Endothelial cell of umbilical vein (primary cell): ENCODE measurements around the gene FOLR2. TPM values are rescaled to one million over a fixed set of nuclear protein-coding genes. Genes with fewer than 3 reads are reported as not detected.

Experiments used
- BruUV-seq: library from RNA; stranded (reverse); fragments of 400-500 nt; replicated peaks from 2 replicates; lab custom pipeline; 2021; lab: Mats Ljungman, UMichigan
- CTCF ChIA-PET: fragments of 300-600, 350-600 bp; sonication (Branson Sonifier 250); formaldehyde crosslinking; loops from one replicate; lab custom pipeline; 2021; ENCODE audit warnings: antibody characterized with exemption, inconsistent platforms; lab: Charles Lee
- POLR2A ChIA-PET: fragments of 300-600, 350-600 bp; sonication (Branson Sonifier 250); formaldehyde crosslinking; loops from one replicate; lab custom pipeline; 2021; ENCODE audit warnings: antibody characterized with exemption, inconsistent platforms; lab: Charles Lee
- DNase-seq: peaks from one replicate; pipeline ENCODE4 v3.0.0-alpha.2; 2011; ENCODE audit warnings: low read depth, low spot score
- FAIRE-seq: peaks from 2 replicates; lab custom pipeline; 2011; peaks lifted over from hg19 to GRCh38; lab: Jason Lieb, UNC
- H2AFZ ChIP-seq: 2 replicates; pipeline ENCODE4 v1.6.0; 2012; ENCODE audit warnings: low read depth, low read length, control low read depth, inconsistent platforms
- H3K27ac ChIP-seq: 2 replicates; pipeline ENCODE4 v1.5.1; 2011; ENCODE audit warnings: low read depth, mild to moderate bottlenecking, control low read depth, low read length, moderate library complexity; ENCODE audit not compliant: insufficient read depth
- H3K27me3 ChIP-seq, 2 experiments: 2 replicates each; pipeline versions ENCODE4 v1.6.0 to v1.6.1; 2011; ENCODE audit warnings: low read length in 2 of 2, mixed read lengths in 1 of 2; ENCODE audit not compliant: control insufficient read depth in 2 of 2, insufficient read depth in 2 of 2
- H3K36me3 ChIP-seq, 2 experiments: 2 replicates in 1 of 2; 3 replicates in 1 of 2; pipeline ENCODE4 v1.5.1; 2011; ENCODE audit warnings: low read length in 2 of 2, mild to moderate bottlenecking in 1 of 2, moderate library complexity in 1 of 2; ENCODE audit not compliant: control insufficient read depth in 2 of 2, insufficient read depth in 2 of 2; ENCODE audit errors: extremely low read depth in 1 of 2
- H3K4me1 ChIP-seq: 3 replicates; pipeline ENCODE4 v1.5.1; 2011; ENCODE audit warnings: mild to moderate bottlenecking, low read length; ENCODE audit not compliant: control insufficient read depth, insufficient read depth; ENCODE audit errors: extremely low read depth
- H3K4me2 ChIP-seq: 2 replicates; pipeline ENCODE4 v1.6.1; 2011; ENCODE audit warnings: low read length, control low read depth, mixed read lengths; ENCODE audit not compliant: insufficient read depth
- H3K4me3 ChIP-seq, 3 experiments: fragments of 200-600 bp in 1 of 3; sonication (generic), shearing (Covaris generic) in 1 of 3; replicated peaks in 1 of 3; 2 replicates each; pipeline ENCODE4 v1.5.1; 2011 to 2016; ENCODE audit warnings: control low read depth in 3 of 3, low read length in 3 of 3, mild to moderate bottlenecking in 2 of 3, inconsistent platforms in 1 of 3, low read depth in 1 of 3, moderate library complexity in 1 of 3; ENCODE audit not compliant: insufficient read depth in 1 of 3
- H3K79me2 ChIP-seq: 2 replicates; pipeline ENCODE4 v1.6.0; 2012; ENCODE audit warnings: low read length, inconsistent platforms; ENCODE audit not compliant: control insufficient read depth, insufficient read depth
- H3K9ac ChIP-seq: replicated peaks from 2 replicates; pipeline ENCODE3; 2011; ENCODE audit warnings: low read length, control low read depth; ENCODE audit not compliant: insufficient read depth; ENCODE audit errors: extremely low read depth
- H3K9me1 ChIP-seq: replicated peaks from 3 replicates; pipeline ENCODE4 v1.6.0; 2011; ENCODE audit warnings: mild to moderate bottlenecking, low read length; ENCODE audit not compliant: control insufficient read depth, insufficient read depth; ENCODE audit errors: extremely low read depth
- H3K9me3 ChIP-seq: replicated peaks from 2 replicates; pipeline ENCODE4 v1.5.1; 2012; ENCODE audit warnings: low read length, inconsistent platforms; ENCODE audit not compliant: control insufficient read depth, insufficient read depth
- H4K20me1 ChIP-seq: replicated peaks from 2 replicates; pipeline ENCODE3; 2011; ENCODE audit warnings: mild to moderate bottlenecking, low read length; ENCODE audit not compliant: control insufficient read depth, insufficient read depth; ENCODE audit errors: extremely low read depth
- CTCF ChIP-seq, 2 donors: IDR thresholded peaks; 1 replicate in 1 of 2; 2 replicates in 1 of 2; pipeline ENCODE4 v1.5.1; 2011; ENCODE audit warnings: low read length in 2 of 2, mild to moderate bottlenecking in 2 of 2, moderate library complexity in 2 of 2, control low read depth in 1 of 2, inconsistent platforms in 1 of 2, low read depth in 1 of 2; ENCODE audit not compliant: insufficient read depth in 1 of 2; ENCODE audit errors: extremely low read depth in 1 of 2
- EZH2 ChIP-seq: IDR thresholded peaks from 2 replicates; pipeline ENCODE4 v1.6.1; 2012; ENCODE audit warnings: borderline replicate concordance, low read depth, mild to moderate bottlenecking, moderate library complexity, low read length, inconsistent platforms; ENCODE audit not compliant: severe bottlenecking
- FOS ChIP-seq: IDR thresholded peaks from 2 replicates; pipeline ENCODE4 v1.6.1; 2011; ENCODE audit warnings: mild to moderate bottlenecking, low read length, moderate library complexity, borderline replicate concordance; ENCODE audit not compliant: insufficient read depth
- GATA2 ChIP-seq: IDR thresholded peaks from 2 replicates; pipeline ENCODE4 v1.7.0; 2011; ENCODE audit warnings: low read depth, mild to moderate bottlenecking, moderate library complexity, mixed read lengths, low read length; ENCODE audit not compliant: insufficient read length, insufficient read depth
- JUN ChIP-seq: IDR thresholded peaks from 2 replicates; pipeline ENCODE4 v1.6.1; 2011; ENCODE audit warnings: borderline replicate concordance, low read depth; ENCODE audit not compliant: insufficient read length, insufficient read depth
- MAX ChIP-seq: IDR thresholded peaks from 2 replicates; pipeline ENCODE4 v1.6.1; 2011; ENCODE audit not compliant: insufficient read depth, insufficient read length
- MYC ChIP-seq: IDR thresholded peaks from one replicate; pipeline ENCODE4 v1.6.1; 2011; ENCODE audit warnings: mild to moderate bottlenecking, low read depth, low read length
- POLR2A ChIP-seq: IDR thresholded peaks from 2 replicates; pipeline ENCODE4 v1.6.1; 2012; ENCODE audit warnings: low read depth, mild to moderate bottlenecking, control low read depth, low read length
- POLR2AphosphoS5 ChIP-seq: IDR thresholded peaks from 2 replicates; pipeline ENCODE4 v1.6.1; 2012; ENCODE audit warnings: low read depth, mild to moderate bottlenecking, control low read depth, low read length, moderate library complexity; ENCODE audit not compliant: insufficient read depth
- dilution Hi-C: fragments of 300-500 bp; cut with MboI; formaldehyde crosslinking; loops from one replicate; pipeline ENCODE4 v1.15.0; 2019; ENCODE audit warnings: low sequenced_read_pairs; ENCODE audit not compliant: extremely low pct_ligation_motif_present
- intact Hi-C: fragments of 100-400 bp; cut with micrococcal nuclease; formaldehyde crosslinking; loops from one replicate; pipeline ENCODE4 v1.10.0; 2022
- polyA plus RNA-seq, 4 experiments: library from polyadenylated mRNA; depleted of rRNA in 3 of 4; stranded (reverse) in 3 of 4; unstranded in 1 of 4; fragments of >200 nt; gene quantifications; 2 replicates each; pipeline versions ENCODE4 v1.2.1 to v1.2.3, GENCODE V29; 2011 to 2012; ENCODE audit warnings: missing spikeins in 1 of 4
- total RNA-seq: library from RNA; stranded (reverse); gene quantifications from 2 replicates; pipeline ENCODE4 v1.2.3, GENCODE V29; 2021

FOLR2 gene
- total and polyA plus RNA-seq, 2 donors (not counting 3 experiments of a cell fraction or from before 2014, with no cell fraction given), result not detected

GRCh38 chr11:72247584-72247983 is 31.0 kb downstream of the FOLR2 start:
- Histone ChIP-seq H3K9ac (no peak overlapping the region), H3K36me3 (no peaks in the 10 kb centered on the region), H3K4me3 (no peak overlapping the region), H3K27ac (no peak overlapping the region), H3K79me2 (no peaks in the 10 kb centered on the region), H3K9me3 (no peaks in the 10 kb centered on the region), H3K4me1 (no peaks in the 10 kb centered on the region), H3K27me3 (peaks cover 52 to 62% of the 10 kb centered on the region in 2 experiments), H4K20me1 (no peaks in the 10 kb centered on the region), H3K4me2 (no peak overlapping the region), H3K9me1 (no peaks in the 10 kb centered on the region), H2AFZ (no peak overlapping the region)
- POLR2A ChIA-PET, result no interaction called here
- DNase-seq, result no peak
- intact Hi-C loops (no loop called here), dilution Hi-C loops (no loop called here)
- no TSS peak for BruUV-seq
- no peak for FAIRE-seq
- TF ChIP-seq GATA2 (no peak), FOS (no peak), EZH2 (no peak), CTCF (IDR thresholded peaks at IDR 0.05; ENCODE audit: extremely low read depth in 1 of 2, insufficient read depth in 1 of 2, low read depth in 1 of 2, low read length in 2 of 2) (no peak), POLR2AphosphoS5 (no peak), MAX (no peak), MYC (no peak), JUN (no peak), POLR2A (no peak)
- CTCF ChIA-PET, result interaction anchor here (1.1 to 2.0 kb wide), 2 partner anchors 9 to 11 kb away, joined by 3 to 8 read pairs; no protein-coding TSS in a partner anchor
